Urinary bladder (tissue), 4 donors: Measurements from ENCODE around the gene TAS2R7. TPM values are rescaled to one million over a fixed set of nuclear protein-coding genes. Genes with fewer than 3 reads are reported as not detected.

Experiments used
- DNase-seq: peaks from one replicate; pipeline ENCODE4 v3.0.0-alpha.2; 2015; ENCODE audit errors: extremely low spot score
- H3K27ac ChIP-seq: one replicate; pipeline ENCODE4 v1.5.1; 2013; ENCODE audit warnings: low read depth, mild to moderate bottlenecking, moderate library complexity
- H3K36me3 ChIP-seq: one replicate; pipeline ENCODE4 v1.6.1; 2013; ENCODE audit warnings: mild to moderate bottlenecking, moderate library complexity; ENCODE audit not compliant: insufficient read depth
- H3K4me1 ChIP-seq: one replicate; pipeline ENCODE4 v1.6.1; 2013; ENCODE audit warnings: mild to moderate bottlenecking, moderate library complexity; ENCODE audit not compliant: insufficient read depth
- H3K4me3 ChIP-seq: one replicate; pipeline ENCODE4 v1.5.1; 2013; ENCODE audit warnings: low read depth, low read length
- WGBS: extraction: QIAGEN DNeasy Blood & Tissue Kit; methylation state at CpG from one replicate; pipeline ENCODE4 v1.1.7; 2013; 5-methylcytosine and 5-hydroxymethylcytosine counted together
- polyA plus RNA-seq: library from polyadenylated mRNA; stranded (reverse); fragments of 200-250 nt; gene quantifications from one replicate; pipeline ENCODE4 v1.2.3, GENCODE V29; 2013
- total RNA-seq: library from RNA; depleted of rRNA; stranded (reverse); fragments of >200 nt; gene quantifications from one replicate; pipeline ENCODE4 v1.2.3, GENCODE V29; 2014
- donor health status: healthy with polysubstance abuse.
- donor health status: healthy.

Gene TAS2R7
- total RNA-seq = not detected
- polyA plus RNA-seq = not detected

GRCh38 chr12:10802587-10802986 is at the start of gene TAS2R7:
Gene TAS2R7 (minus strand): TSS chr12:10802627. CDS start chr12:10802570, 57 bp downstream.
- WGBS = 48% methylated on average over 4 of the region's 4 CpGs
- no peaks in the 10 kb centered on the region for H3K4me1 ChIP-seq
- DNase-seq = no peak
- H3K27ac ChIP-seq = no peak within 1 kb of the TSS
- H3K4me3 ChIP-seq = no peak within 1 kb of the TSS
- H3K36me3 ChIP-seq = no peaks in the 10 kb centered on the region

- no peak overlapping the region for H3K27ac ChIP-seq
Measured at GRCh38 chr12:10851243-10851858, 48.9 kb upstream of the TAS2R7 start.

GRCh38 chr12:10849425-10849878 is 47.0 kb upstream of the TAS2R7 start, which contains the start of gene PRR4:
Gene PRR4 (minus strand): TSS chr12:10849475. CDS start chr12:10849437, 38 bp downstream.
- WGBS = 90% methylated on average over 4 of the region's 4 CpGs
- Histone ChIP-seq H3K36me3 (peaks cover 2% of the 10 kb centered on the region), H3K27ac (no peak within 1 kb of the TSS), H3K4me3 (no peak within 1 kb of the TSS), H3K4me1 (no peaks in the 10 kb centered on the region)
- DNase-seq = no peak

More at GRCh38 chr12:10851243-10851858, 48.9 kb upstream of the TAS2R7 start:
- DNase-seq = no peak
- no peaks in the 10 kb centered on the region for H3K4me1 ChIP-seq
- H3K4me3 ChIP-seq = no peak overlapping the region
- 64% methylated on average over 4 of the region's 4 CpGs for WGBS
- H3K36me3 ChIP-seq = peaks cover 2% of the 10 kb centered on the region

GRCh38 chr12:10847744-10848143 is 45.3 kb upstream of the TAS2R7 start:
- no peak overlapping the region for H3K27ac ChIP-seq
- H3K4me3 ChIP-seq = no peak overlapping the region
- 63% methylated on average over 2 of the region's 2 CpGs for WGBS
- DNase-seq = no peak
- H3K4me1 ChIP-seq = no peaks in the 10 kb centered on the region
- H3K36me3 ChIP-seq = peaks cover 2% of the 10 kb centered on the region

GRCh38 chr12:10842862-10843261 is 40.4 kb upstream of the TAS2R7 start:
- Histone ChIP-seq H3K4me1 (no peaks in the 10 kb centered on the region), H3K36me3 (no peaks in the 10 kb centered on the region), H3K27ac (no peak overlapping the region), H3K4me3 (no peak overlapping the region)
- DNase-seq = no peak
- WGBS = 94% methylated on average over 2 of the region's 2 CpGs

- H3K4me1 ChIP-seq = no peaks in the 10 kb centered on the region
- no peaks in the 10 kb centered on the region for H3K36me3 ChIP-seq
- no peak overlapping the region for H3K4me3 ChIP-seq
- DNase-seq = no peak
- WGBS = 84% methylated on average over 3 of the region's 3 CpGs
- H3K27ac ChIP-seq = no peak overlapping the region
Measured at GRCh38 chr12:10838461-10838860, 36.0 kb upstream of the TAS2R7 start.

GRCh38 chr12:10829994-10830393 is 27.6 kb upstream of the TAS2R7 start:
- no peak for DNase-seq
- 98% methylated on average over 1 of the region's 1 CpG for WGBS
- no peaks in the 10 kb centered on the region for H3K4me1 ChIP-seq
- no peak overlapping the region for H3K4me3 ChIP-seq
- H3K36me3 ChIP-seq = no peaks in the 10 kb centered on the region
- no peak overlapping the region for H3K27ac ChIP-seq

GRCh38 chr12:10826258-10826657 is 23.8 kb upstream of the TAS2R7 start, which contains the start of gene TAS2R10:
Gene TAS2R10 (minus strand): TSS chr12:10826358. CDS start chr12:10826269, 89 bp downstream.
- H3K4me1 ChIP-seq = no peaks in the 10 kb centered on the region
- no peak within 1 kb of the TSS for H3K27ac ChIP-seq
- no peaks in the 10 kb centered on the region for H3K36me3 ChIP-seq
- no peak within 1 kb of the TSS for H3K4me3 ChIP-seq
- DNase-seq = no peak
- WGBS = 66% methylated on average over 3 of the region's 3 CpGs

- no peak for DNase-seq
- Histone ChIP-seq H3K27ac (no peak overlapping the region), H3K4me3 (no peak overlapping the region), H3K36me3 (no peaks in the 10 kb centered on the region), H3K4me1 (no peaks in the 10 kb centered on the region)
- 81% methylated on average over 3 of the region's 3 CpGs for WGBS
Measured at GRCh38 chr12:10824957-10825356, 22.5 kb upstream of the TAS2R7 start.

GRCh38 chr12:10811883-10812536 is 9.6 kb upstream of the TAS2R7 start:
- Histone ChIP-seq H3K36me3 (no peaks in the 10 kb centered on the region), H3K4me1 (no peaks in the 10 kb centered on the region), H3K27ac (no peak overlapping the region), H3K4me3 (no peak overlapping the region)
- 82% methylated on average over 3 of the region's 3 CpGs for WGBS
- DNase-seq = no peak

GRCh38 chr12:10810068-10810467 is 7.6 kb upstream of the TAS2R7 start, which contains the start of gene TAS2R9:
Gene TAS2R9 (minus strand): TSS chr12:10810168. CDS start chr12:10810075, 93 bp downstream.
- Histone ChIP-seq H3K4me1 (no peaks in the 10 kb centered on the region), H3K27ac (no peak within 1 kb of the TSS), H3K4me3 (no peak within 1 kb of the TSS), H3K36me3 (no peaks in the 10 kb centered on the region)
- no peak for DNase-seq

- H3K4me1 ChIP-seq = no peaks in the 10 kb centered on the region
- H3K4me3 ChIP-seq = no peak within 1 kb of the TSS
- DNase-seq = no peak
- no peak within 1 kb of the TSS for H3K27ac ChIP-seq
- no peaks in the 10 kb centered on the region for H3K36me3 ChIP-seq
- 74% methylated on average over 1 of the region's 1 CpG for WGBS
Measured at GRCh38 chr12:10807186-10807585, 4.8 kb upstream of the TAS2R7 start, which contains the start of gene TAS2R8. Gene TAS2R8 (minus strand): TSS chr12:10807286. CDS start chr12:10806980, 306 bp downstream.

GRCh38 chr12:10801741-10802140 is 686 bp downstream of the TAS2R7 start:
- no peak for DNase-seq
- H3K4me3 ChIP-seq = no peak overlapping the region

GRCh38 chr12:10794222-10794621 is 8.2 kb downstream of the TAS2R7 start:
- 55% methylated on average over 2 of the region's 2 CpGs for WGBS
- Histone ChIP-seq H3K36me3 (no peaks in the 10 kb centered on the region), H3K4me1 (no peaks in the 10 kb centered on the region), H3K4me3 (no peak overlapping the region), H3K27ac (no peak overlapping the region)
- no peak for DNase-seq

More at GRCh38 chr12:10801741-10802140, 686 bp downstream of the TAS2R7 start:
- WGBS = 45% methylated on average over 5 of the region's 5 CpGs
- no peak overlapping the region for H3K27ac ChIP-seq
- no peaks in the 10 kb centered on the region for H3K4me1 ChIP-seq
- H3K36me3 ChIP-seq = no peaks in the 10 kb centered on the region
